ENCODE results near the gene HMCN2. TPM values are rescaled to one million over a fixed set of nuclear protein-coding genes. Genes with fewer than 3 reads are reported as not detected.
A peak's percentile ranks its signal among the peaks of the same experiment; 100 is the strongest.

The HMCN2 gene
- total and polyA plus RNA-seq, 8 donors, result 0.41 to 5.3 (median 0.76) TPM

DNA sequence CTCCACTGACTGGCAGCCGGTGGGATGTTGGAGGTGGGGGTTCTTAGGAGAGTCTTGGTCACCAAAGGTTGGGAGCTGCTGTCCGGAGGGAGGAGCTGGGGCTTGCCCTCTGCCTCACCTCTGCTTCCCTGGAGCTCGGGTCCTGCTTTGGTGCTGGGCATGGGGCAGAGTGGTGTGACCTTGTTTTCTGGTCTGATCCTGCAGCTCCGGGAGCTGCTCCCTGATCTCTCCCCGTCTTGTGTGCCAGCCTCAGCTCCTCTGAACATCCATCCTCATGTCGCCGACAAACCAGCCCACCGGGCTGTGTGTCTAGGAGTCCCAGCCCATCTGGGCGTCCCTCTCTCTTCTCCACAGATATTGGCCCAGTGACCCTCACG is 18.7 kb downstream of the HMCN2 start:
- FAIRE-seq (no peak), ATAC-seq (no peak), DNase-seq (no peak)
- H3K4me3 ChIP-seq, result no peak overlapping the region
- H3K36me3 ChIP-seq, result no peaks in the 10 kb centered on the region
- no peak overlapping the region for H3K27ac ChIP-seq
- intact Hi-C loops (cut with DNase I), result no loop called here
- H3K9me3 ChIP-seq, result no peaks in the 10 kb centered on the region
- TF ChIP-seq, protein P1, sequence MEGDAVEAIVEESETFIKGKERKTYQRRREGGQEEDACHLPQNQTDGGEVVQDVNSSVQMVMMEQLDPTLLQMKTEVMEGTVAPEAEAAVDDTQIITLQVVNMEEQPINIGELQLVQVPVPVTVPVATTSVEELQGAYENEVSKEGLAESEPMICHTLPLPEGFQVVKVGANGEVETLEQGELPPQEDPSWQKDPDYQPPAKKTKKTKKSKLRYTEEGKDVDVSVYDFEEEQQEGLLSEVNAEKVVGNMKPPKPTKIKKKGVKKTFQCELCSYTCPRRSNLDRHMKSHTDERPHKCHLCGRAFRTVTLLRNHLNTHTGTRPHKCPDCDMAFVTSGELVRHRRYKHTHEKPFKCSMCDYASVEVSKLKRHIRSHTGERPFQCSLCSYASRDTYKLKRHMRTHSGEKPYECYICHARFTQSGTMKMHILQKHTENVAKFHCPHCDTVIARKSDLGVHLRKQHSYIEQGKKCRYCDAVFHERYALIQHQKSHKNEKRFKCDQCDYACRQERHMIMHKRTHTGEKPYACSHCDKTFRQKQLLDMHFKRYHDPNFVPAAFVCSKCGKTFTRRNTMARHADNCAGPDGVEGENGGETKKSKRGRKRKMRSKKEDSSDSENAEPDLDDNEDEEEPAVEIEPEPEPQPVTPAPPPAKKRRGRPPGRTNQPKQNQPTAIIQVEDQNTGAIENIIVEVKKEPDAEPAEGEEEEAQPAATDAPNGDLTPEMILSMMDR (IDR thresholded peaks at IDR 0.05), result no peak
- H3K27me3 ChIP-seq, result no peaks in the 10 kb centered on the region
- 65 to 71% methylated on average over 10 of the region's 10 CpGs for WGBS, 2 donors
- H3K4me1 ChIP-seq, result no peaks in the 10 kb centered on the region

DNA sequence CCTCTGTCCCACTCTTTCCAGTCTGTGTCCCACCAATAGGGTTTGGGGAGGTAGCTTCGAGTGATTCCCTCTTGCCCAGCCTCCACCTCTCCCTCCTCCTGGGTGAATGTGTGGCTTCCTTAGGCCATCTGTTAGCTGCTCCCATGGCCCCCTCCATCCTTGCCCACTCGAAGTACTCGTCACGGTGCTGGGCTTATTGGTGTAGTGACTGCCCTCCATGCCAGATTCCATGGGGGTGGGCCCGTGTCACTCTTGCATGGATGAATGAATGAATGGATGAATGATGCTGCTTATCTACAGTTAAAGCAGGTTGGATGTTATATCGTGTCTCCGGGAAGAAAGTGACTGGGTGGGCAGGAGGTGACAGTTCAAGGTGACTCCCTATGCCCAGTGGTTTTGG is 19.1 kb downstream of the HMCN2 start:
- H3K4me3 ChIP-seq, result no peak overlapping the region
- ATAC-seq (no peak), DNase-seq (no peak), FAIRE-seq (no peak)
- WGBS, 2 donors, result 76 to 83% methylated on average over 7 of the region's 7 CpGs
- H3K4me1 ChIP-seq, result no peaks in the 10 kb centered on the region
- TF ChIP-seq, protein P1 (IDR thresholded peaks at IDR 0.05), result no peak
- no peak overlapping the region for H3K27ac ChIP-seq
- intact Hi-C loops (cut with DNase I), result no loop called here
- H3K27me3 ChIP-seq, result no peaks in the 10 kb centered on the region
- no peaks in the 10 kb centered on the region for H3K9me3 ChIP-seq
- no peaks in the 10 kb centered on the region for H3K36me3 ChIP-seq

DNA sequence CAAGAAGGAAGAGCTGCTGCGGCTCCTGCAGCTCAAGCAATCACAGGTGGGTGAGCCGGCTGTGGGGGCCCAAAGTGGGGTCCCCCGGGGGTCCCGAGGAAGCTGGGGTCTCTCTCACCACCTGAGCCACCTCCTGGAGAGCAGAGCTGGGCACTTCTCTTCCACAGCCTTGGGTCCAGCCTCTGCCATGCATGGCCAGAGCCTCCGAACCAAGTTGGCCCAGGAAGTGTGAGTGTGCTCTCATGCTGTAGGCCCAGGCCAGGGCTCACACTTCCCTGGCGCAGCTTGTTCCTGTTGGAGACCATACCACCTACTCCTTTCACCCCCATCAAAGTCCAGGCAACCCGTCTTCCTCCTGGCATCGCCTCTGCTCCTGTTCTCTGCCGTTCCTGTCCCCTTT is 19.7 kb downstream of the HMCN2 start:
- Histone ChIP-seq H3K4me3 (no peak overlapping the region), H3K9me3 (no peaks in the 10 kb centered on the region), H3K4me1 (no peaks in the 10 kb centered on the region), H3K27ac (no peak overlapping the region), H3K27me3 (no peaks in the 10 kb centered on the region), H3K36me3 (no peaks in the 10 kb centered on the region)
- TF ChIP-seq, protein P1 (IDR thresholded peaks at IDR 0.05), result no peak
- no peak for FAIRE-seq
- no peak for ATAC-seq
- intact Hi-C loops (cut with DNase I), result no loop called here
- DNase-seq, result peak in 1 of 6 donors; percentile 39
- 58 to 63% methylated on average over 9 of the region's 9 CpGs for WGBS, 2 donors

DNA sequence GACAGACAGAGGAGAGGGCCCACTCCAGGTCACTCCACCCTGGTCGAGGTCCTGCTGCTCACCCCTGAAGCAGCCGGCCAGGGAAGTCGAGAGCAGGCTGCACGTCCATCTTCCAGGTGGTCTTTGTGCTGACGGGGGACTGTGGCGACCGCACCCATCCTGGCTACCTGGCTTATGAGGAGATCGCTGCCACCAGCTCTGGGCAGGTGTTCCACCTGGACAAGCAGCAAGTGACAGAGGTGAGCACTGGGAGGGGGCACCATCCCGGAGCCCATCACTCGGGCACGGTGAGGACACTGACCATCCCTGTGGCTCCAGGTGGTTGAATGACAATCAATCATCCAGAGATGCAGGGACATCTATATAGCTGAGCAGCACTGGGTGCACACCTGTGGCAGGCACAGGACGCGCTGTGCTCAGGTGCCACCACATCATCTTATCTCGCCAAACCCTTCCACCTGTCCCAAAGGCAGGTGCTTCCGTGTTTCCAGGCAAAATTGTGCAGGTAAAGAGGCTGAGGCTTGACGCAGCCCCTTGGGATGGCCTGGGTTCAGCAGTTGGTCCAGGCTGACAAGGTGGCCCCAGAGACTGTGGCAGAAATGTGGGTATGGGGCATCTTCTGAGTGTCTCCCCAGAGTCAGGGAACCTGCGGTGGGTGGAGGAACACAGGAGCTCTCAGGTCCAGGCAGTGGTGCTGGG is 20.7 kb downstream of the HMCN2 start:
- DNase-seq (peak in 1 of 6 donors; percentile 41), FAIRE-seq (no peak), ATAC-seq (no peak)
- H3K27me3 ChIP-seq, result no peaks in the 10 kb centered on the region
- H3K36me3 ChIP-seq, result no peaks in the 10 kb centered on the region
- TF ChIP-seq, protein P1 (IDR thresholded peaks at IDR 0.05), result no peak
- intact Hi-C loops (cut with DNase I), result no loop called here
- H3K27ac ChIP-seq, result no peak overlapping the region
- 73 to 82% methylated on average over 17 of the region's 17 CpGs for WGBS, 2 donors
- H3K4me1 ChIP-seq, result no peaks in the 10 kb centered on the region
- no peak overlapping the region for H3K4me3 ChIP-seq
- no peaks in the 10 kb centered on the region for H3K9me3 ChIP-seq

DNA sequence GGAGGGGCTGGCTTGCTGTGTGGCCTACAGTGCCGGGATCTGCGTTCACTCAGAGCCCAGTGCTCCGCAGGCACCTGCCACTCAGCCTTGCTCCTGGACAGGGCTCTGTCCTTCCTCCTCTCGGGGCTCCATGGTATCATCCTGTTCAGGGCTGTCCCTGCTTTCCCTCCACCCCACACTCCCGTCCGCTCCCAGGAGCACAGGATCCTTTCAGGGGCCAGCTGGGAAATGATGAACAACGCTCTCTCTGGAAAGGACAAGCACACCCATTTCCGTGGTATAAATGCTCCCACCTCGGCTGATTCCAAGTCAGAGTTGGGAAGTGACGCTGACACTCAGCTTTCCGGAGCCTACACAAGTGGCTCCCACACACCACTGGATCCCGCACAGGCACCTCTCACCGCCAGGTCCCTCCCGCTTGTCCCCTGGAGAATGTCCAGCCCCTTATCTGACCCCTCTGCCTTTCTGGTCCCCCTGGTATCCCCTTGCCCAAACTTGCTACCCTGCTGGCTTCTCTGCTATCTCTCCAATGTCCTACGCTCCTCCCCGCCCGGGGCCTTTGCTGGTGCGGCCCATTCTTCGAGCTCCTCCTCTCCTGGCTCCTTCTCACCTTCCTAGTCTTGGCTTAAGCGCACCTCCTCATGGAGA is 21.3 kb downstream of the HMCN2 start:
- H3K27ac ChIP-seq, result no peak overlapping the region
- no peaks in the 10 kb centered on the region for H3K27me3 ChIP-seq
- TF ChIP-seq, protein P1 (IDR thresholded peaks at IDR 0.05), result no peak
- intact Hi-C loops (cut with DNase I), result no loop called here
- DNase-seq, result peak in 1 of 6 donors; percentile 27
- H3K9me3 ChIP-seq, result no peaks in the 10 kb centered on the region
- WGBS, 2 donors, result 73 to 87% methylated on average over 20 of the region's 20 CpGs
- ATAC-seq, result no peak
- no peaks in the 10 kb centered on the region for H3K36me3 ChIP-seq
- no peaks in the 10 kb centered on the region for H3K4me1 ChIP-seq
- FAIRE-seq, result no peak
- H3K4me3 ChIP-seq, result no peak overlapping the region
